ENCODE measurements around the gene LTB4R2.
A peak's percentile ranks its signal among the peaks of the same experiment; 100 is the strongest.

LTB4R2 gene

GRCh38 chr14:24277606-24278321 lies 32.2 kb upstream of the LTB4R2 start:
- no peaks in the 10 kb centered on the region for H3K4me1 ChIP-seq (ENCODE audit: control insufficient read depth in 2 of 2, insufficient read depth in 1 of 2, low read depth in 1 of 2, low read length in 2 of 2)
- H3K27ac ChIP-seq (replicated peaks; ENCODE audit: low read length), result no peak overlapping the region
- no peak overlapping the region for H2BK5ac ChIP-seq (ENCODE audit: low read length)
- H2AK5ac ChIP-seq (ENCODE audit: low read depth, low read length), result no peak overlapping the region
- no peak overlapping the region for H3K4ac ChIP-seq (ENCODE audit: low read length)
- no peak overlapping the region for H3K9ac ChIP-seq (ENCODE audit: low read depth, low read length, poor library complexity)
- H4K8ac ChIP-seq (ENCODE audit: low read depth, low read length), result no peak overlapping the region
- H4K91ac ChIP-seq (ENCODE audit: low read depth, low read length, poor library complexity), result no peak overlapping the region
- H3K23ac ChIP-seq (ENCODE audit: low read depth, low read length, poor library complexity), result no peak overlapping the region
- H3K14ac ChIP-seq (ENCODE audit: low read length), result no peak overlapping the region
- no CpG with 5 or more reads among the region's 11 CpGs for WGBS, 2 donors (ENCODE audit: extremely low coverage in 2 of 2, insufficient read length in 2 of 2, insufficient replicate concordance in 1 of 2)
- DNase-seq (ENCODE audit: low spot score), result no peak
- no peak overlapping the region for H2BK120ac ChIP-seq (ENCODE audit: low read depth, low read length)
- no peak overlapping the region for H2BK15ac ChIP-seq (ENCODE audit: low read length)
- H3K27me3 ChIP-seq (ENCODE audit: control insufficient read depth in 3 of 3, insufficient read depth in 3 of 3, low read depth in 1 of 3, low read length in 3 of 3), result no peaks in the 10 kb centered on the region
- H2AFZ ChIP-seq (ENCODE audit: low read length), result no peak overlapping the region
- no peak overlapping the region for H3K18ac ChIP-seq (ENCODE audit: low read length)
- no peaks in the 10 kb centered on the region for H3K79me1 ChIP-seq (ENCODE audit: low read depth, low read length)
- no peak overlapping the region for H3K4me3 ChIP-seq (ENCODE audit: low read length in 2 of 2)
- H3K36me3 ChIP-seq (replicated peaks in 1 of 2; ENCODE audit: control insufficient read depth in 2 of 2, insufficient read depth in 2 of 2, low read length in 2 of 2), result peaks cover 0 to under 1% of the 10 kb centered on the region in 2 donors
- H3K9me3 ChIP-seq (replicated peaks in 1 of 2; ENCODE audit: control insufficient read depth in 2 of 2, insufficient read depth in 1 of 2, low read depth in 1 of 2, low read length in 2 of 2), result no peaks in the 10 kb centered on the region
- H2BK12ac ChIP-seq (ENCODE audit: low read length), result no peak overlapping the region
- no peak overlapping the region for H3K4me2 ChIP-seq (ENCODE audit: insufficient read depth, low read length, poor library complexity, severe bottlenecking)

DNA sequence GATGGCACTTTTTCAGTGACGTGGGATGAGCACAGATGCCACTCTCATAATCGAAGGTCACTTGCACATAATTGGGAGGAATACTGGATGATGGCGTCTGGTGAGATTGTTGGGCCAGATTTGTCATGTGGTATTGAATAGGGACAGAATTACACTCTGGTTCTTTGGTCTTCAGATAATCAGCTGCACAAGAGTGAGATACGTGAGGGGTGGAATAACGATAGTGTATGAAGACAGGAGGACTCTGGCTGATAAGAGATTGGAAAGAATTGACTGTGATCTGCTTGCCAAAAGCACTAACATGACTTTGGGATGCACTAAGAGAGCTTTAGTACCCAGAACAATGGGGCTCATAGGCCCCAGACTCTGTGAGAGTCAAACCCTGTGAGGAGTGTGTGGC lies 31.5 kb upstream of the LTB4R2 start:
- no peaks in the 10 kb centered on the region for H3K4me1 ChIP-seq (ENCODE audit: control insufficient read depth in 2 of 2, insufficient read depth in 1 of 2, low read depth in 1 of 2, low read length in 2 of 2)

DNA sequence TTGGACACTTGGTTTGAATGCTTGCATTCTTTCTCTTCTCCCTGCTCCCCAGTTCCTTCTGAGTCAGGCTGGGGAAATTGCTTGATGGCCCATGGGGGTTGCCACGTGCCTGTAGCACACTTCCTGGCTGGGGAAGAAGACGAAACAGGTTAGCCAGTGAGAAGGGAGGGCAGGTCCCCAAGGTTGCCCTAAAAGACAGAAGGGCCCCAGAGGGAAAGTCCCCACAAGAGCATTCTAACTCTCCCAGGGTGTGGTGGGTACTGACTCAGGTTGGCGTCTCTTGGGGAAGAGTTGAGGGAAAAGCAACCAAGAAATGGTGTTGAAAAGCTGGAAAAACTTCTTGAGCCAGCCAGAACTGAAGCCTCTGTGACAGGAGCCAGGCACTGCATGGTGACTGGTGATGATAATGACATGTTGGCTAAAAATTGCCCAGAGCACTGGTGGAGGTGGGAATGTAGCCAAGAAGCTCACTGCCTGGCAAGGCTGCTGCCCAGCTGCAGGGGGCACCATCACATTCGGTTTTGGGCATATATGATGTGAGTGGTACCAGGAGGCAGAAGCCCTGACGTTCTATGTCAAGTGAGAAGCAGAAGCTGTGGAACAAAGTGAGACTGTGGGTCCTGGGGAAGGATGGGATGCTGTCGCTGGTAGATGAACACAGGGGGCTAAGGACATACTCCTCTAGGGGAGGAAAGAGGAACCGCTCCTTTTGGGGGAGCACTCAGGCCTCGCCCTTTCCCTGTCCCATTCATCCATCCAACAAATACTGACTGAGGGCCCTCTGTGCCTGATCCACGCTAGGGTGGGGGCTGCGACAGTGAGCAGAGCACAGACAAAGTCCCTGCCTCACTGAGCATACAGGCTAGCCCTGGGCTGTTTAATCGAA lies 30.4 kb upstream of the LTB4R2 start:
- H3K9ac ChIP-seq (ENCODE audit: low read depth, low read length, poor library complexity), result peak overlapping the region; percentile 22
- no peak overlapping the region for H2AK5ac ChIP-seq (ENCODE audit: low read depth, low read length)
- no peak for DNase-seq (ENCODE audit: low spot score)
- H3K4me1 ChIP-seq (ENCODE audit: control insufficient read depth in 2 of 2, insufficient read depth in 1 of 2, low read depth in 1 of 2, low read length in 2 of 2), result no peaks in the 10 kb centered on the region
- no peak overlapping the region for H2BK15ac ChIP-seq (ENCODE audit: low read length)
- no peaks in the 10 kb centered on the region for H3K36me3 ChIP-seq (replicated peaks in 1 of 2; ENCODE audit: control insufficient read depth in 2 of 2, insufficient read depth in 2 of 2, low read length in 2 of 2)
- H3K9me3 ChIP-seq (replicated peaks in 1 of 2; ENCODE audit: control insufficient read depth in 2 of 2, insufficient read depth in 1 of 2, low read depth in 1 of 2, low read length in 2 of 2), result no peaks in the 10 kb centered on the region
- H3K23ac ChIP-seq (ENCODE audit: low read depth, low read length, poor library complexity), result no peak overlapping the region
- H3K27ac ChIP-seq (replicated peaks; ENCODE audit: low read length), result no peak overlapping the region
- no peaks in the 10 kb centered on the region for H3K79me1 ChIP-seq (ENCODE audit: low read depth, low read length)
- no peak overlapping the region for H2BK120ac ChIP-seq (ENCODE audit: low read depth, low read length)
- no peak overlapping the region for H4K91ac ChIP-seq (ENCODE audit: low read depth, low read length, poor library complexity)
- H4K8ac ChIP-seq (ENCODE audit: low read depth, low read length), result no peak overlapping the region
- no peak overlapping the region for H2BK12ac ChIP-seq (ENCODE audit: low read length)
- H3K4ac ChIP-seq (ENCODE audit: low read length), result no peak overlapping the region
- H3K27me3 ChIP-seq (ENCODE audit: control insufficient read depth in 3 of 3, insufficient read depth in 3 of 3, low read depth in 1 of 3, low read length in 3 of 3), result no peaks in the 10 kb centered on the region
- no peak overlapping the region for H3K14ac ChIP-seq (ENCODE audit: low read length)
- H3K4me3 ChIP-seq (ENCODE audit: low read length in 2 of 2), result no peak overlapping the region
- H2AFZ ChIP-seq (ENCODE audit: low read length), result no peak overlapping the region
- no CpG with 5 or more reads among the region's 11 CpGs for WGBS, 2 donors (ENCODE audit: extremely low coverage in 2 of 2, insufficient read length in 2 of 2, insufficient replicate concordance in 1 of 2)
- no peak overlapping the region for H3K18ac ChIP-seq (ENCODE audit: low read length)
- no peak overlapping the region for H2BK5ac ChIP-seq (ENCODE audit: low read length)
- H3K4me2 ChIP-seq (ENCODE audit: insufficient read depth, low read length, poor library complexity, severe bottlenecking), result no peak overlapping the region

More for the DNA sequence above, 31.5 kb upstream of the LTB4R2 start:
- Histone ChIP-seq H2BK15ac (ENCODE audit: low read length) (no peak overlapping the region), H3K4me2 (ENCODE audit: insufficient read depth, low read length, poor library complexity, severe bottlenecking) (no peak overlapping the region), H2BK5ac (ENCODE audit: low read length) (no peak overlapping the region), H3K27ac (replicated peaks; ENCODE audit: low read length) (no peak overlapping the region), H2AFZ (ENCODE audit: low read length) (no peak overlapping the region), H3K9me3 (replicated peaks in 1 of 2; ENCODE audit: control insufficient read depth in 2 of 2, insufficient read depth in 1 of 2, low read depth in 1 of 2, low read length in 2 of 2) (no peaks in the 10 kb centered on the region), H3K4ac (ENCODE audit: low read length) (no peak overlapping the region), H2AK5ac (ENCODE audit: low read depth, low read length) (no peak overlapping the region), H3K79me1 (ENCODE audit: low read depth, low read length) (no peaks in the 10 kb centered on the region), H3K4me3 (ENCODE audit: low read length in 2 of 2) (no peak overlapping the region), H3K36me3 (replicated peaks in 1 of 2; ENCODE audit: control insufficient read depth in 2 of 2, insufficient read depth in 2 of 2, low read length in 2 of 2) (no peaks in the 10 kb centered on the region), H2BK120ac (ENCODE audit: low read depth, low read length) (no peak overlapping the region), H3K9ac (ENCODE audit: low read depth, low read length, poor library complexity) (no peak overlapping the region), H3K18ac (ENCODE audit: low read length) (no peak overlapping the region), H2BK12ac (ENCODE audit: low read length) (no peak overlapping the region), H4K8ac (ENCODE audit: low read depth, low read length) (no peak overlapping the region), H3K23ac (ENCODE audit: low read depth, low read length, poor library complexity) (no peak overlapping the region), H4K91ac (ENCODE audit: low read depth, low read length, poor library complexity) (no peak overlapping the region), H3K27me3 (ENCODE audit: control insufficient read depth in 3 of 3, insufficient read depth in 3 of 3, low read depth in 1 of 3, low read length in 3 of 3) (no peaks in the 10 kb centered on the region), H3K14ac (ENCODE audit: low read length) (no peak overlapping the region)
- no CpG with 5 or more reads among the region's 5 CpGs for WGBS, 2 donors (ENCODE audit: extremely low coverage in 2 of 2, insufficient read length in 2 of 2, insufficient replicate concordance in 1 of 2)
- no peak for DNase-seq (ENCODE audit: low spot score)

DNA sequence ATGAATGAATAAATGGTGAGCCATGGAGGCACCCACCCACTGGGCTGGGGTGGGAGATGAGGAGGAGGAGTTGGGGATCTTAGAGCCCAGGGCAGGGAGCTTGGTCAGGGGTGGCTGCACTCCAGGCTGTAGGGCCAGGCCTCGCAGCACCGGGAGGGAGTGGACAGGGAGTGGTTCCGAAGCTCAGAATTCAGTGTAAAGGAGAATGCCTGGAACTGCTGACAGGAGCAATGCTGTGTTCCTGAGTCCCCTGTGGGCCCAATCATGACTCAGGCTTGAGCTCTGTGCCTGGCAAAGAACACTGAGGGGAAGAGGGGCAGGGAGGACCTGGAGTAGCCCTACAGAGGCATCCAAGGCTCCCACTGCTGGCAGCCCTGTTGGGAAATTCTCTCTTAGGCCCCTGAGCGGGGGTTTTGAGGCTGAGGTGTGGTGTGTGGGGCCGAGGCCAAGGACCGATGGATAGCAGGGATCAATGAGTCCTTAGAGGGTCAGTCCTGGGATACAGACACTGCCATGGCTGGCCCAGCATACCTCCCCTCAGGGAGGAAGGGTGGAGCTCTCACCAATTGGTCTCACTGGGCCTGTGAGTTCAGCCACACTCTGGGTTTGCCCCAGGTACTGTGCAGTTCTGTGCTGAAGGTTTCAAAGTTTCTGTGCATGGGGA lies 29.0 kb upstream of the LTB4R2 start:
- no CpG with 5 or more reads among the region's 6 CpGs for WGBS, 2 donors (ENCODE audit: extremely low coverage in 2 of 2, insufficient read length in 2 of 2, insufficient replicate concordance in 1 of 2)

More for the DNA sequence above, 29.0 kb upstream of the LTB4R2 start:
- Histone ChIP-seq H4K91ac (ENCODE audit: low read depth, low read length, poor library complexity) (no peak overlapping the region), H3K23ac (ENCODE audit: low read depth, low read length, poor library complexity) (no peak overlapping the region), H2BK15ac (ENCODE audit: low read length) (no peak overlapping the region), H2BK5ac (ENCODE audit: low read length) (no peak overlapping the region), H4K8ac (ENCODE audit: low read depth, low read length) (no peak overlapping the region), H3K4me2 (ENCODE audit: insufficient read depth, low read length, poor library complexity, severe bottlenecking) (no peak overlapping the region), H3K27me3 (ENCODE audit: control insufficient read depth in 3 of 3, insufficient read depth in 3 of 3, low read depth in 1 of 3, low read length in 3 of 3) (no peaks in the 10 kb centered on the region), H3K18ac (ENCODE audit: low read length) (no peak overlapping the region), H3K9me3 (replicated peaks in 1 of 2; ENCODE audit: control insufficient read depth in 2 of 2, insufficient read depth in 1 of 2, low read depth in 1 of 2, low read length in 2 of 2) (no peaks in the 10 kb centered on the region), H3K9ac (ENCODE audit: low read depth, low read length, poor library complexity) (peak overlapping the region; percentile 15), H3K4me1 (ENCODE audit: control insufficient read depth in 2 of 2, insufficient read depth in 1 of 2, low read depth in 1 of 2, low read length in 2 of 2) (peaks cover 0 to 3% of the 10 kb centered on the region in 2 donors), H2AFZ (ENCODE audit: low read length) (no peak overlapping the region), H2BK12ac (ENCODE audit: low read length) (no peak overlapping the region), H2BK120ac (ENCODE audit: low read depth, low read length) (no peak overlapping the region), H2AK5ac (ENCODE audit: low read depth, low read length) (peak overlapping the region; percentile 33), H3K27ac (replicated peaks; ENCODE audit: low read length) (no peak overlapping the region), H3K36me3 (replicated peaks in 1 of 2; ENCODE audit: control insufficient read depth in 2 of 2, insufficient read depth in 2 of 2, low read length in 2 of 2) (no peaks in the 10 kb centered on the region), H3K4me3 (ENCODE audit: low read length in 2 of 2) (no peak overlapping the region), H3K4ac (ENCODE audit: low read length) (no peak overlapping the region), H3K79me1 (ENCODE audit: low read depth, low read length) (no peaks in the 10 kb centered on the region), H3K14ac (ENCODE audit: low read length) (no peak overlapping the region)
- no peak for DNase-seq (ENCODE audit: low spot score)
